GM19463 (cell line): Measurements from ENCODE around the gene NOXO1.
"Not testable (repeated sequence)": the region's sequence is repeated elsewhere in the genome, so short reads cannot be mapped to it uniquely, and the experiment has no call there.

ENCODE experiments used
- ATAC-seq: cut with Tn5 transposase; IDR thresholded peaks from one replicate; pipeline ENCODE4 v1.9.1; 2021; ENCODE audit warnings: mild to moderate bottlenecking, moderate library complexity; ENCODE audit not compliant: unreplicated experiment

The NOXO1 gene

GRCh38 chr16:2011726-2012125 is 30.5 kb upstream of the NOXO1 start:
- not testable (repeated sequence) for ATAC-seq

- peak; percentile 90 for ATAC-seq
Observed at GRCh38 chr16:2009791-2010510, 28.7 kb upstream of the NOXO1 start, which contains the start of gene ZNF598. Gene ZNF598, minus strand, starts transcription at chr16:2009821.

GRCh38 chr16:2009164-2009711 is 28.0 kb upstream of the NOXO1 start:
- peak; percentile 26 for ATAC-seq

- ATAC-seq: no peak
Observed at GRCh38 chr16:2008631-2009163, 27.4 kb upstream of the NOXO1 start.

GRCh38 chr16:2008009-2008526 is 26.8 kb upstream of the NOXO1 start:
- no peak for ATAC-seq

GRCh38 chr16:2007081-2007836 is 26.0 kb upstream of the NOXO1 start:
- no peak for ATAC-seq

- no peak for ATAC-seq
Observed at GRCh38 chr16:2006317-2006716, 25.0 kb upstream of the NOXO1 start.

- no peak for ATAC-seq
Observed at GRCh38 chr16:2005646-2006045, 24.4 kb upstream of the NOXO1 start.

GRCh38 chr16:2004795-2005517 is 23.7 kb upstream of the NOXO1 start:
- no peak for ATAC-seq

GRCh38 chr16:2003827-2004641 is 22.8 kb upstream of the NOXO1 start:
- ATAC-seq: peak; percentile 72

- no peak for ATAC-seq
Observed at GRCh38 chr16:2003231-2003826, 22.1 kb upstream of the NOXO1 start.

- ATAC-seq: no peak
Observed at GRCh38 chr16:2002406-2003230, 21.3 kb upstream of the NOXO1 start.

- no peak for ATAC-seq
Observed at GRCh38 chr16:2001456-2002355, 20.4 kb upstream of the NOXO1 start.

GRCh38 chr16:2001035-2001434 is 19.8 kb upstream of the NOXO1 start:
- ATAC-seq: no peak

- ATAC-seq: no peak
Observed at GRCh38 chr16:1999866-2000514, 18.7 kb upstream of the NOXO1 start.

GRCh38 chr16:1998852-1999801 is 17.9 kb upstream of the NOXO1 start:
- no peak for ATAC-seq
